Prostate gland (tissue), 2 donors: ENCODE data around the gene REC114.

Experiments
- POLR2A ChIP-seq: fragments of 450-650 bp; IDR thresholded peaks from one replicate; pipeline ENCODE4 v1.6.1; 2016; ENCODE audit warnings: antibody characterized with exemption, mild to moderate bottlenecking
- TF ChIP-seq, protein P1 (sequence below), 4 experiments: fragments of 200-600 bp in 2 of 4; fragments of 450-650 bp in 2 of 4; sonication (generic) in 2 of 4; IDR thresholded peaks; 1 replicate in 3 of 4; 2 replicates in 1 of 4; pipeline ENCODE4 v1.5.1; 2016 to 2019; ENCODE audit warnings: antibody characterized with exemption in 4 of 4, mild to moderate bottlenecking in 2 of 4, moderate library complexity in 2 of 4

DNA sequence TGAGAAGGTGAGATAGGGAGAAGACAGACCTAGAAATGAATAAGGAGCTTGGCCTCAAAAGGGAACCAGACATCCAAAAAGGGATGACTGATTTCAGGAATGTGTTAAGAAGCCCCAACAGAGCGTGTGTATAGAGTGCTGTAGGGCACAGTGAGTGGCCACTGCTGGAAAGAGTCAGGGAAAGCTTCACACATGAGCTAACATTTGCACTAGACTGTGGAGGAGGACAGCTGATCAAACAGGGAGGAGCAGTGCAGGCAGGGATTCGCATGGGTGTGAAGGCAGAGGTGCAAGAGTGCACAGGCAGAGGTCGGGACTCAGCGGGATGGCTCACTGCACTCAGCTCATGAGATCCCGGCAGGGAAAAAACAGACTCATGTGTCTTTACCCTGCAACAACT is 128.4 kb downstream of the REC114 start:
- TF ChIP-seq, protein P1, sequence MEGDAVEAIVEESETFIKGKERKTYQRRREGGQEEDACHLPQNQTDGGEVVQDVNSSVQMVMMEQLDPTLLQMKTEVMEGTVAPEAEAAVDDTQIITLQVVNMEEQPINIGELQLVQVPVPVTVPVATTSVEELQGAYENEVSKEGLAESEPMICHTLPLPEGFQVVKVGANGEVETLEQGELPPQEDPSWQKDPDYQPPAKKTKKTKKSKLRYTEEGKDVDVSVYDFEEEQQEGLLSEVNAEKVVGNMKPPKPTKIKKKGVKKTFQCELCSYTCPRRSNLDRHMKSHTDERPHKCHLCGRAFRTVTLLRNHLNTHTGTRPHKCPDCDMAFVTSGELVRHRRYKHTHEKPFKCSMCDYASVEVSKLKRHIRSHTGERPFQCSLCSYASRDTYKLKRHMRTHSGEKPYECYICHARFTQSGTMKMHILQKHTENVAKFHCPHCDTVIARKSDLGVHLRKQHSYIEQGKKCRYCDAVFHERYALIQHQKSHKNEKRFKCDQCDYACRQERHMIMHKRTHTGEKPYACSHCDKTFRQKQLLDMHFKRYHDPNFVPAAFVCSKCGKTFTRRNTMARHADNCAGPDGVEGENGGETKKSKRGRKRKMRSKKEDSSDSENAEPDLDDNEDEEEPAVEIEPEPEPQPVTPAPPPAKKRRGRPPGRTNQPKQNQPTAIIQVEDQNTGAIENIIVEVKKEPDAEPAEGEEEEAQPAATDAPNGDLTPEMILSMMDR (IDR thresholded peaks at IDR 0.05): no peak
- TF ChIP-seq POLR2A: no peak
